BJ (cell line): Measurements from ENCODE around the gene PIGR. TPM values are rescaled to one million over a fixed set of nuclear protein-coding genes. Genes with fewer than 3 reads are reported as not detected.

Source experiments
- CTCF ChIA-PET: fragments of 350-600 bp; formaldehyde crosslinking; extraction: SDS; loops from one replicate; lab custom pipeline; 2021; ENCODE audit warnings: antibody characterized with exemption, inconsistent platforms; lab: Yijun Ruan, JAX
- POLR2A ChIA-PET: fragments of 300-600 bp; sonication (Branson Sonifier 250); formaldehyde crosslinking; extraction: SDS; loops from one replicate; lab custom pipeline; 2021; ENCODE audit warnings: antibody characterized with exemption; lab: Charles Lee
- DNase-seq: peaks from one replicate; pipeline ENCODE4 v3.0.0-alpha.2; 2011; ENCODE audit warnings: low read depth
- H3K27me3 ChIP-seq: 2 replicates; pipeline ENCODE4 v1.6.0; 2011; ENCODE audit warnings: low read length; ENCODE audit not compliant: control insufficient read depth, insufficient read depth
- H3K36me3 ChIP-seq: 2 replicates; pipeline ENCODE4 v1.5.1; 2011; ENCODE audit warnings: low read length; ENCODE audit not compliant: control insufficient read depth, insufficient read depth
- H3K4me3 ChIP-seq: 2 replicates; pipeline ENCODE4 v1.5.1; 2011; ENCODE audit warnings: low read depth, mild to moderate bottlenecking, control low read depth, low read length
- CTCF ChIP-seq: IDR thresholded peaks from 2 replicates; pipeline ENCODE4 v1.5.1; 2011; ENCODE audit warnings: low read depth, mild to moderate bottlenecking, control low read depth, inconsistent platforms, low read length, moderate library complexity; ENCODE audit not compliant: insufficient read depth
- polyA plus RNA-seq: library from polyadenylated mRNA; depleted of rRNA; stranded (reverse); fragments of >200 nt; gene quantifications from 2 replicates; pipeline ENCODE4 v1.2.3, GENCODE V29; 2011

PIGR gene
- polyA plus RNA-seq, 1 experiment: not detected

DNA sequence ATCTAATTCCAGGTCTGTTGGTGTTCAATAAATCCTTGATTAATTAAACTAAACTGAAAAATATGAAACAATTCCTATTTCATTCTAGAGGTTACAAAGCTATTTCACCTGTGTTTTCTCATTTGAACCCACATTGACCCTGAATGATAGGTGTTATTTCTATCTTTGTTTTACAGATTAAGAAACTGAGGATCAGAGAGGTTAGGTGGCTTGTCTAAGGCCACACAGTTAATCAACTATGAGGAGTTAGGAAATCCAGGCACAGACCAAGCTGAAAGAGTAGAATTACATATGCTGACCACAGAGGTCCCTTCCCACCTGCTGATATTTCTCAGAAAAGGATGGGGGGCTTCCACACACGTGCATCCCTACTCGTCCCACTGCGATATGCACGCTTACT, 487 bp downstream of the PIGR start:
- ChIA-PET CTCF (interaction anchor here (1.3 to 4.3 kb wide), 5 partner anchors 11 to 36 kb away, joined by 3 to 22 read pairs (median 5); no protein-coding TSS in a partner anchor), POLR2A (no interaction called here)
- Histone ChIP-seq H3K4me3 (no peak overlapping the region), H3K27me3 (peaks cover 28% of the 10 kb centered on the region), H3K36me3 (no peaks in the 10 kb centered on the region)
- DNase-seq: no peak
- TF ChIP-seq CTCF: no peak

GRCh38 chr1:206944703-206945102, 1.6 kb downstream of the PIGR start:
- Histone ChIP-seq H3K4me3 (no peak overlapping the region), H3K27me3 (peaks cover 28% of the 10 kb centered on the region), H3K36me3 (no peaks in the 10 kb centered on the region)
- DNase-seq: no peak
- ChIA-PET POLR2A (no interaction called here), CTCF (interaction anchor here (1.3 to 4.3 kb wide), 4 partner anchors 10 to 37 kb away, joined by 5 to 22 read pairs (median 6); no protein-coding TSS in a partner anchor)
- no peak for TF ChIP-seq CTCF

DNA sequence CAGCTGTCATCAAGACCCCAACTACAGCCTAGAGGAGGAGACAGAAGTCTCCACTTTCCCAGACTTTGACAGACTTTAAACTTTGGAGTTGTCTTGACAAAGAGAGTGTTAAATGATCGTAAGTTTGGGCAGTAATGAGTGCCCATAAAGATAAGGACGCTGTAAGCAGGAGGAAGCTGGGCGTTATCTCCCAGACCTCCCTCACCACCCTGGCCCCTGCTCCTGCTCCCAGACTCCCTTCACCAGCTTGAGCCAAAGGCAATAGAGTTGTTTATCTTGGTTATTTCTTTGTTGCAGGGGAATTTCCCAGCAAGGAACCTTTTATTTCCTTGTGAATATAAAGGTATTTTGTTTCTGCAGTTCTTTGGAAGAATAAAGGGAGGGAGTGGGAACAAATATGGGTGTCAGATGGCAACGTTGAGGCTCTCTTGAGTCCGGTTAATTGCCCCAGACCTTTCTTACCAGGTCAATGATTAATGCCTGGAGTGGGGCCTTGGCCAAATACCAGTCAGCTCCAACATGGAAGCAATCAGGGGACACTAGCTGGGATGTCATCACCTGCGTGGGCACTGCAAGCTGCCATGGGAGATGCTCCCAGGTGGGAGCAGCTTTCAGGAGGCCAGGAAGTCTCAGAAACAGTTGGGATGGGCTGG, 4.4 kb downstream of the PIGR start:
- no peak for TF ChIP-seq CTCF
- DNase-seq: no peak
- Histone ChIP-seq H3K27me3 (peaks cover 29% of the 10 kb centered on the region), H3K36me3 (no peaks in the 10 kb centered on the region), H3K4me3 (no peak overlapping the region)
- POLR2A ChIA-PET: no interaction called here
- CTCF ChIA-PET: interaction anchor here (0.6 to 1.7 kb wide), 6 partner anchors 8 to 107 kb away, joined by 3 to 7 read pairs (median 3); no protein-coding TSS in a partner anchor

GRCh38 chr1:206940588-206940936, 5.7 kb downstream of the PIGR start:
- H3K4me3 ChIP-seq: no peak overlapping the region
- peaks cover 23% of the 10 kb centered on the region for H3K27me3 ChIP-seq
- ChIA-PET POLR2A (no interaction called here), CTCF (interaction anchor here (1.5 to 2.2 kb wide), 2 partner anchors 9 to 14 kb away, joined by 5 to 7 read pairs; no protein-coding TSS in a partner anchor)
- no peaks in the 10 kb centered on the region for H3K36me3 ChIP-seq
- TF ChIP-seq CTCF: no peak
- no peak for DNase-seq

GRCh38 chr1:206939841-206940587, 6.3 kb downstream of the PIGR start:
- no peak overlapping the region for H3K4me3 ChIP-seq
- POLR2A ChIA-PET: no interaction called here

More at GRCh38 chr1:206939841-206940587, 6.3 kb downstream of the PIGR start:
- Histone ChIP-seq H3K27me3 (peaks cover 18% of the 10 kb centered on the region), H3K36me3 (no peaks in the 10 kb centered on the region)
- DNase-seq: no peak
- TF ChIP-seq CTCF: no peak
- CTCF ChIA-PET: interaction anchor here (0.7 to 2.2 kb wide), 2 partner anchors 14 to 41 kb away, joined by 3 to 5 read pairs; no protein-coding TSS in a partner anchor
